ENCODE results near the gene ECI1. TPM values are rescaled to one million over a fixed set of nuclear protein-coding genes. Genes with fewer than 3 reads are reported as not detected.

Gene ECI1
- total and polyA plus RNA-seq, 2 of the 13 experiments (the other 11 are each of a cell fraction or from before 2014, with no cell fraction given) = 82.0 to 102 TPM

DNA sequence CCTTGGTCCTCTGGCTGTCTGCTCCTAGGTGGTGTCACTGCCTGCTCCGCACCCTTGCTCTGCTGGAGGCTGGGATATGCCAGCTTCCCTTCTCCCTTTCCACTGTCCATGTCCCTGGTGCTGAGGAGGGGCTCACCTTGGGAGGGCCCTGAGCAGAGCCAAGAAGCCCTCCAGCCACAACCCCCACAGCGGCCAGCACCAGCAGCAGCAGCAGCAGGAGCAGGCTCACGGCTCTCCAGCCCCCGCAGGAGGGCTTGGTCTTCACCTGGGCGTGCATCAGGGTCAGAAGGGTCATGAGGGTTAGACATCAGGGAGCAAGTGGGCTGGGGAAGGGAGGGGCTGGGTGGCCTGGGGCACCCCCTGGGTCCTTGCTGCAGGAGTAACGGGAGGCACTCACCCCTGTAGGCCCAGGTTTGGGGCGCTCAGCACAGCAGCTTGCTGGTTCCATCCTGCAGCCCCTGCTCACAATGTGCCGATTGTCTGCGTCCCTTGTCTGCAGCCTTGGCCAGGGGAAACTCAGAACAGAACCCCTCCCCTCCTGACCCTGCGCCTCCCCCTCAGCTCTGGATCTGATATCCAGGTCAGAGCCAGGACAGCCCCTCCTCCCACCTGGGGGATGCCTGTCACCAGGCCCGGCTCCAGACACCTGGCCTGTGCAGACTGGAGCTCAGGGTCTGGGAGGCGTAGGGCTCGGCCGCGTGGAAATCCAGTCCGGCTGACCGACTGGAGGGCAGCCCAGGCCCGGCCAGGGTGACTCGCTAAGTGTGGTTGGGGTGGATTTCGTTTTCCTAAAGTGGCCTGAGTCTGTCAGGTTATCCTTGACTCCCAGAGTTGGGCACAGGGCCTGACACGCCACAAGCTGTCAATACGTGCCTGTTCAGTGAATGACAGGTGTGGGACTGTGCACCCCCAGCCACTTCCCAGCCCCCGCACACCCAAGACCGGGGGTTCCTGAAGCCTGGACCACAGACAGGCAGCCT lies 40.7 kb downstream of the ECI1 start, which contains the start of gene BRICD5 (continued):
- TF ChIP-seq ISL2 (CRISPR knock-in tag; IDR thresholded peaks at IDR 0.05) (no peak), ZNF749 (CRISPR knock-in tag; IDR thresholded peaks at IDR 0.05; ENCODE audit: borderline replicate concordance) (no peak), ZNF232 (CRISPR knock-in tag; IDR thresholded peaks at IDR 0.05; ENCODE audit: borderline replicate concordance) (no peak), EP300 (IDR thresholded peaks at IDR 0.05; ENCODE audit: low read depth in 2 of 2, low read length in 2 of 2) (no peak), EP300 (CRISPR knock-in tag; IDR thresholded peaks at IDR 0.05; ENCODE audit: borderline replicate concordance) (no peak), ZNF569 (CRISPR knock-in tag; IDR thresholded peaks at IDR 0.05; ENCODE audit: borderline replicate concordance) (no peak), CEBPB (IDR thresholded peaks at IDR 0.05; ENCODE audit: borderline replicate concordance, low read depth, low read length) (no peak), ZNF317 (CRISPR knock-in tag; IDR thresholded peaks at IDR 0.05) (peak; percentile 45; the same call in 1 of the 2 replicates), REXO4 (CRISPR knock-in tag; IDR thresholded peaks at IDR 0.05; ENCODE audit: borderline replicate concordance) (no peak), ZNF546 (CRISPR knock-in tag; conservative IDR thresholded peaks at IDR 0.05) (no peak), HNRNPLL (IDR thresholded peaks at IDR 0.05; ENCODE audit: low read depth, low read length, poor library complexity, severe bottlenecking) (no peak), ZNF891 (CRISPR knock-in tag; IDR thresholded peaks at IDR 0.05) (0 out of 2 replicates have a peak, but pooled peaks have one; percentile 25), ZNF788 (CRISPR knock-in tag; IDR thresholded peaks at IDR 0.05; ENCODE audit: borderline replicate concordance) (no peak), NR2F1 (CRISPR knock-in tag; IDR thresholded peaks at IDR 0.05) (no peak), ZNF746 (CRISPR knock-in tag; IDR thresholded peaks at IDR 0.05) (no peak), MEIS1 (CRISPR knock-in tag; IDR thresholded peaks at IDR 0.05; ENCODE audit: borderline replicate concordance) (no peak), SMYD3 (CRISPR knock-in tag; IDR thresholded peaks at IDR 0.05) (no peak), ZMYM2 (CRISPR knock-in tag; IDR thresholded peaks at IDR 0.05) (no peak), POLR2AphosphoS5 (IDR thresholded peaks at IDR 0.05; ENCODE audit: low read depth, low read length) (peak; percentile 36; the same call in 1 of the 2 replicates), TCF12 (IDR thresholded peaks at IDR 0.05) (no peak), TCF12 (CRISPR knock-in tag; IDR thresholded peaks at IDR 0.05) (no peak)
- TF ChIP-seq, protein P1, sequence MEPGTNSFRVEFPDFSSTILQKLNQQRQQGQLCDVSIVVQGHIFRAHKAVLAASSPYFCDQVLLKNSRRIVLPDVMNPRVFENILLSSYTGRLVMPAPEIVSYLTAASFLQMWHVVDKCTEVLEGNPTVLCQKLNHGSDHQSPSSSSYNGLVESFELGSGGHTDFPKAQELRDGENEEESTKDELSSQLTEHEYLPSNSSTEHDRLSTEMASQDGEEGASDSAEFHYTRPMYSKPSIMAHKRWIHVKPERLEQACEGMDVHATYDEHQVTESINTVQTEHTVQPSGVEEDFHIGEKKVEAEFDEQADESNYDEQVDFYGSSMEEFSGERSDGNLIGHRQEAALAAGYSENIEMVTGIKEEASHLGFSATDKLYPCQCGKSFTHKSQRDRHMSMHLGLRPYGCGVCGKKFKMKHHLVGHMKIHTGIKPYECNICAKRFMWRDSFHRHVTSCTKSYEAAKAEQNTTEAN (CRISPR knock-in tag; conservative IDR thresholded peaks at IDR 0.05) = no peak
- TF ChIP-seq, protein P2, sequence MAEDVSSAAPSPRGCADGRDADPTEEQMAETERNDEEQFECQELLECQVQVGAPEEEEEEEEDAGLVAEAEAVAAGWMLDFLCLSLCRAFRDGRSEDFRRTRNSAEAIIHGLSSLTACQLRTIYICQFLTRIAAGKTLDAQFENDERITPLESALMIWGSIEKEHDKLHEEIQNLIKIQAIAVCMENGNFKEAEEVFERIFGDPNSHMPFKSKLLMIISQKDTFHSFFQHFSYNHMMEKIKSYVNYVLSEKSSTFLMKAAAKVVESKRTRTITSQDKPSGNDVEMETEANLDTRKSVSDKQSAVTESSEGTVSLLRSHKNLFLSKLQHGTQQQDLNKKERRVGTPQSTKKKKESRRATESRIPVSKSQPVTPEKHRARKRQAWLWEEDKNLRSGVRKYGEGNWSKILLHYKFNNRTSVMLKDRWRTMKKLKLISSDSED (CRISPR knock-in tag; IDR thresholded peaks at IDR 0.05) = peak; percentile 41; the same call in 1 of the 2 replicates
- TF ChIP-seq, protein P3, sequence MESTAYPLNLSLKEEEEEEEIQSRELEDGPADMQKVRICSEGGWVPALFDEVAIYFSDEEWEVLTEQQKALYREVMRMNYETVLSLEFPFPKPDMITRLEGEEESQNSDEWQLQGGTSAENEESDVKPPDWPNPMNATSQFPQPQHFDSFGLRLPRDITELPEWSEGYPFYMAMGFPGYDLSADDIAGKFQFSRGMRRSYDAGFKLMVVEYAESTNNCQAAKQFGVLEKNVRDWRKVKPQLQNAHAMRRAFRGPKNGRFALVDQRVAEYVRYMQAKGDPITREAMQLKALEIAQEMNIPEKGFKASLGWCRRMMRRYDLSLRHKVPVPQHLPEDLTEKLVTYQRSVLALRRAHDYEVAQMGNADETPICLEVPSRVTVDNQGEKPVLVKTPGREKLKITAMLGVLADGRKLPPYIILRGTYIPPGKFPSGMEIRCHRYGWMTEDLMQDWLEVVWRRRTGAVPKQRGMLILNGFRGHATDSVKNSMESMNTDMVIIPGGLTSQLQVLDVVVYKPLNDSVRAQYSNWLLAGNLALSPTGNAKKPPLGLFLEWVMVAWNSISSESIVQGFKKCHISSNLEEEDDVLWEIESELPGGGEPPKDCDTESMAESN (CRISPR knock-in tag; conservative IDR thresholded peaks at IDR 0.05) = no peak
- TF ChIP-seq, protein P4, sequence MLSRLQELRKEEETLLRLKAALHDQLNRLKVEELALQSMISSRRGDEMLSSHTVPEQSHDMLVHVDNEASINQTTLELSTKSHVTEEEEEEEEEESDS (CRISPR knock-in tag; IDR thresholded peaks at IDR 0.05; ENCODE audit: borderline replicate concordance) = no peak

Measured in HepG2 (cell line).